GM10266 (cell line): ENCODE results near the gene MAGI2.

Experiments
- DNase-seq: peaks from one replicate; pipeline ENCODE4 v3.0.0; 2012; ENCODE audit errors: extremely low spot score
- CTCF ChIP-seq: IDR thresholded peaks from 2 replicates; pipeline ENCODE4 v1.5.1; 2012; ENCODE audit warnings: mild to moderate bottlenecking, low read depth; ENCODE audit not compliant: control insufficient read depth, insufficient read depth; ENCODE audit errors: missing control alignments

Gene MAGI2

GRCh38 chr7:78396210-78396609 is 1057.3 kb downstream of the MAGI2 start:
- no peak for TF ChIP-seq CTCF
- no peak for DNase-seq

GRCh38 chr7:78395298-78396036 is 1058.0 kb downstream of the MAGI2 start:
- DNase-seq, result no peak

GRCh38 chr7:78389022-78389421 is 1064.4 kb downstream of the MAGI2 start:
- no peak for TF ChIP-seq CTCF

More at GRCh38 chr7:78395298-78396036, 1058.0 kb downstream of the MAGI2 start:
- TF ChIP-seq CTCF, result no peak

GRCh38 chr7:78386520-78386919 is 1066.9 kb downstream of the MAGI2 start:
- no peak for TF ChIP-seq CTCF
- no peak for DNase-seq

More at GRCh38 chr7:78389022-78389421, 1064.4 kb downstream of the MAGI2 start:
- no peak for DNase-seq

GRCh38 chr7:78383096-78383880 is 1070.2 kb downstream of the MAGI2 start:
- TF ChIP-seq CTCF, result no peak
- no peak for DNase-seq

GRCh38 chr7:78379148-78379547 is 1074.3 kb downstream of the MAGI2 start:
- DNase-seq, result no peak
- no peak for TF ChIP-seq CTCF

- no peak for TF ChIP-seq CTCF
- DNase-seq, result no peak
These were observed 1075.9 kb downstream of the MAGI2 start for GRCh38 chr7:78377532-78377931.
